Natural killer cell (primary cell): ENCODE data around the gene USE1. TPM values are rescaled to one million over a fixed set of nuclear protein-coding genes. Genes with fewer than 3 reads are reported as not detected.

Experiments
- ATAC-seq, 3 donors: fragments of 150-1000 bp in 2 of 3; fragments of 200-7000 bp in 1 of 3; cut with Tn5 transposase; 1 replicate in 1 of 3; 2 replicates in 2 of 3; pipeline ENCODE4 v1.10.0; 2021; ENCODE audit warnings: mild to moderate bottlenecking in 2 of 3, moderate library complexity in 2 of 3
- DNase-seq, 2 donors: peaks; one replicate each; pipeline versions ENCODE4 v3.0.0 to v3.0.0-alpha.2; 2013 to 2021; ENCODE audit warnings: mixed read lengths in 1 of 2
- H3K27ac ChIP-seq: one replicate; pipeline ENCODE4 v1.5.1; 2013; ENCODE audit warnings: mild to moderate bottlenecking, low read length
- H3K27me3 ChIP-seq: one replicate; pipeline ENCODE4 v1.6.1; 2013; ENCODE audit warnings: low read length; ENCODE audit not compliant: control insufficient read depth, insufficient read depth
- H3K36me3 ChIP-seq: one replicate; pipeline ENCODE4 v1.6.1; 2013; ENCODE audit warnings: low read length; ENCODE audit not compliant: control insufficient read depth, insufficient read depth
- H3K4me1 ChIP-seq: one replicate; pipeline ENCODE4 v1.6.1; 2013; ENCODE audit warnings: low read length; ENCODE audit not compliant: control insufficient read depth, insufficient read depth
- H3K4me3 ChIP-seq: one replicate; pipeline ENCODE4 v1.5.1; 2013; ENCODE audit warnings: low read length
- H3K9me3 ChIP-seq: one replicate; pipeline ENCODE4 v1.6.1; 2013; ENCODE audit warnings: low read length; ENCODE audit not compliant: control insufficient read depth, insufficient read depth
- H3K27ac Mint-ChIP-seq, 2 donors: one replicate each; pipeline ENCODE4 v1.8.0; 2022; ENCODE audit warnings: mild to moderate bottlenecking in 2 of 2, mixed read lengths in 2 of 2, moderate library complexity in 1 of 2
- H3K27me3 Mint-ChIP-seq, 2 donors: one replicate each; pipeline ENCODE4 v1.8.0; 2022; ENCODE audit warnings: low read depth in 2 of 2, mixed read lengths in 2 of 2
- H3K36me3 Mint-ChIP-seq: one replicate; pipeline ENCODE4 v1.8.0; 2022; ENCODE audit warnings: mixed read lengths
- H3K4me1 Mint-ChIP-seq, 2 donors: one replicate each; pipeline ENCODE4 v1.8.0; 2022; ENCODE audit warnings: mixed read lengths in 2 of 2
- H3K4me3 Mint-ChIP-seq: one replicate; pipeline ENCODE4 v1.8.0; 2022; ENCODE audit warnings: mild to moderate bottlenecking, moderate library complexity, mixed read lengths
- H3K9me3 Mint-ChIP-seq, 2 donors: one replicate each; pipeline ENCODE4 v1.8.0; 2022; ENCODE audit warnings: mixed read lengths in 2 of 2
- WGBS: methylation state at CpG from one replicate; pipeline ENCODE4 v1.1.7; 2013; ENCODE audit warnings: missing lambda C conversion rate; ENCODE audit not compliant: insufficient coverage; 5-methylcytosine and 5-hydroxymethylcytosine counted together
- intact Hi-C: fragments of 100-400 bp; cut with micrococcal nuclease; formaldehyde crosslinking; loops from one replicate; pipeline ENCODE4 v1.14.2; 2022
- total RNA-seq, 4 donors: library from RNA; stranded (reverse); fragments of 120-200 nt in 1 of 4; gene quantifications; one replicate each; pipeline versions ENCODE4 v1.2.3 to v1.2.4, GENCODE V29; 2013 to 2022
- TF ChIP-seq, protein P1 (sequence below): fragments of 200-600 bp; IDR thresholded peaks from one replicate; pipeline ENCODE4 v1.8.0; 2022; ENCODE audit warnings: antibody characterized with exemption

The USE1 gene
- total RNA-seq, 3 donors from 2014 or later (not counting 1 experiment from before 2014, with no cell fraction given), result 16.4 to 21.1 (median 20.9) TPM

- Mint-ChIP-seq H3K9me3 (no peaks in the 10 kb centered on the region), H3K36me3 (no peaks in the 10 kb centered on the region), H3K27ac (peak overlapping the region in 1 of 2 donors; percentile 66), H3K4me3 (peak overlapping the region; percentile 74), H3K27me3 (no peaks in the 10 kb centered on the region), H3K4me1 (peaks cover 0 to 23% of the 10 kb centered on the region in 2 donors)
- Histone ChIP-seq H3K27me3 (no peaks in the 10 kb centered on the region), H3K4me3 (peak overlapping the region; percentile 45), H3K9me3 (no peaks in the 10 kb centered on the region), H3K4me1 (peaks cover 16% of the 10 kb centered on the region), H3K36me3 (peaks cover 2% of the 10 kb centered on the region), H3K27ac (no peak overlapping the region)
- WGBS, result 2% methylated on average over 80 of the region's 80 CpGs
- DNase-seq (peak; percentile 71 to 91), ATAC-seq (peak; percentile 92 to 97 (median 96))
- intact Hi-C loops, result loop anchor here (1.0 kb wide), 1 partner anchor 168 kb away; no protein-coding TSS in a partner anchor
- TF ChIP-seq, protein P1, sequence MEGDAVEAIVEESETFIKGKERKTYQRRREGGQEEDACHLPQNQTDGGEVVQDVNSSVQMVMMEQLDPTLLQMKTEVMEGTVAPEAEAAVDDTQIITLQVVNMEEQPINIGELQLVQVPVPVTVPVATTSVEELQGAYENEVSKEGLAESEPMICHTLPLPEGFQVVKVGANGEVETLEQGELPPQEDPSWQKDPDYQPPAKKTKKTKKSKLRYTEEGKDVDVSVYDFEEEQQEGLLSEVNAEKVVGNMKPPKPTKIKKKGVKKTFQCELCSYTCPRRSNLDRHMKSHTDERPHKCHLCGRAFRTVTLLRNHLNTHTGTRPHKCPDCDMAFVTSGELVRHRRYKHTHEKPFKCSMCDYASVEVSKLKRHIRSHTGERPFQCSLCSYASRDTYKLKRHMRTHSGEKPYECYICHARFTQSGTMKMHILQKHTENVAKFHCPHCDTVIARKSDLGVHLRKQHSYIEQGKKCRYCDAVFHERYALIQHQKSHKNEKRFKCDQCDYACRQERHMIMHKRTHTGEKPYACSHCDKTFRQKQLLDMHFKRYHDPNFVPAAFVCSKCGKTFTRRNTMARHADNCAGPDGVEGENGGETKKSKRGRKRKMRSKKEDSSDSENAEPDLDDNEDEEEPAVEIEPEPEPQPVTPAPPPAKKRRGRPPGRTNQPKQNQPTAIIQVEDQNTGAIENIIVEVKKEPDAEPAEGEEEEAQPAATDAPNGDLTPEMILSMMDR, result peak; percentile 65
These were observed 20.3 kb downstream of the USE1 start for GRCh38 chr19:17235300-17235970.

DNA sequence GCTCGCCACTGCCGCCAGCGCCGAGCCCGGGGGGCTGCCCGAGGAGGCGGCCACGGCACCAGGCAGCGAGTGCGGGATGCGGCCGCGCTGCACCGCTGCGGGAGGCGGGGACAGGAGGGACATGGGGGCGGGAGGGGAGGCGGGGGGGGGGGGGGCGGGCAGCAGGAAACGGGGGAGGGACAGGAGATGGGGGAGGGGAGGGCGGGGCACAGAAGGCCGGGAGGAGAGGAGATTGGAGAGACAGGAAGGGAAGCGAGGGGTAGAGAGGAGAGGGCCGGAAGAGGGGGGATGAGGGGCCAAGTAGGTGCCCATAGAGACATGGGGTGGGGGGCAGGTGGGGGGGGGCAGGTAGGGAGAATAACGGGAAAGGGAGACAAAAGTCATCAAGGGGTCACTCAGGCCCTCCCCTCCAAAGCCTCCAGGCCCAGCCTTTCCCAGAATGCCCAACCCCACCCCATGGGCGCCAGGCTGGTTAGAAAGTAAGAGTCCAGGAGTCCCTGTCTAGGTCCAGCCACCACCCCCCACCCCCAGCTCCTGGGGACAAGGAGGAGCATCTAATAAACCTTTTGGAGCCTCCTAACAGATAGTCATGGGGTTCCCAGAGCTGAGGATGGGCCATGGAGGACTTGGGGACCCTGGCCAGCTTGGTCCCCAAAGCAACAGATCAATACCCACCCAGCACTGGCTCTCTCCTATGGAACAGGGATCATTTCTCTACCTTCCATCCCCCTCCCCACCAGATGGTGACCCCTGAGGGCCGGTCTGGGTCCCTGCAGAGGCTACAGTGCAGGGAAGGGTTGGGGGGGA, 21.0 kb downstream of the USE1 start:
- intact Hi-C loops, result loop anchor here (1.0 kb wide), 1 partner anchor 169 kb away; no protein-coding TSS in a partner anchor
- no peak for DNase-seq
- Histone ChIP-seq H3K27ac (no peak overlapping the region), H3K9me3 (no peaks in the 10 kb centered on the region), H3K27me3 (no peaks in the 10 kb centered on the region), H3K4me1 (peaks cover 16% of the 10 kb centered on the region), H3K4me3 (no peak overlapping the region), H3K36me3 (peaks cover 2% of the 10 kb centered on the region)
- Mint-ChIP-seq H3K4me3 (peak overlapping the region; percentile 35), H3K27me3 (no peaks in the 10 kb centered on the region), H3K9me3 (no peaks in the 10 kb centered on the region), H3K36me3 (no peaks in the 10 kb centered on the region), H3K27ac (peak overlapping the region in 1 of 2 donors; percentile 66), H3K4me1 (peaks cover 0 to 23% of the 10 kb centered on the region in 2 donors)
- TF ChIP-seq, protein P1, result no peak
- ATAC-seq, result peak in 2 of 3 donors; percentile 15 to 24
- WGBS, result 13% methylated on average over 12 of the region's 27 CpGs

GRCh38 chr19:17236811-17237543, 21.8 kb downstream of the USE1 start:
- Mint-ChIP-seq H3K4me3 (peak overlapping the region; percentile 64), H3K27ac (no peak overlapping the region), H3K27me3 (no peaks in the 10 kb centered on the region), H3K36me3 (no peaks in the 10 kb centered on the region), H3K4me1 (peaks cover 0 to 23% of the 10 kb centered on the region in 2 donors), H3K9me3 (no peaks in the 10 kb centered on the region)
- no peak for ATAC-seq
- no peak overlapping the region for H3K27ac ChIP-seq
- peaks cover 2% of the 10 kb centered on the region for H3K36me3 ChIP-seq
- intact Hi-C loops, result no loop called here
- TF ChIP-seq, protein P1, result no peak
- H3K4me3 ChIP-seq, result no peak overlapping the region
- H3K9me3 ChIP-seq, result no peaks in the 10 kb centered on the region
- WGBS, result 90% methylated on average over 18 of the region's 18 CpGs
- no peaks in the 10 kb centered on the region for H3K27me3 ChIP-seq
- no peak for DNase-seq
- peaks cover 16% of the 10 kb centered on the region for H3K4me1 ChIP-seq
